Neural cell (in vitro differentiated cells): ENCODE results near the gene KLF18.

ENCODE experiments used
- CTCF ChIP-seq: fragments of 450-650 bp; IDR thresholded peaks from 2 replicates; pipeline ENCODE4 v1.5.1; 2014; ENCODE audit warnings: antibody characterized with exemption, mild to moderate bottlenecking, moderate library complexity; ENCODE audit not compliant: poor library complexity, severe bottlenecking
- EP300 ChIP-seq: fragments of 450-650 bp; conservative IDR thresholded peaks from 2 replicates; pipeline ENCODE4 v1.6.1; 2014; ENCODE audit warnings: antibody characterized with exemption, mild to moderate bottlenecking, moderate library complexity; ENCODE audit not compliant: poor library complexity, severe bottlenecking
- EZH2 ChIP-seq: fragments of 200-600, 300-800 bp; shearing (Covaris generic), sonication (generic); IDR thresholded peaks from 2 replicates; pipeline ENCODE4 v1.6.1; 2014; ENCODE audit warnings: antibody characterized with exemption, low read length, borderline replicate concordance, mild to moderate bottlenecking; ENCODE audit not compliant: insufficient read depth, poor library complexity, severe bottlenecking
- MXI1 ChIP-seq: fragments of 450-650 bp; conservative IDR thresholded peaks from 2 replicates; pipeline ENCODE4 v1.6.1; 2014; ENCODE audit warnings: antibody characterized with exemption, mild to moderate bottlenecking; ENCODE audit not compliant: poor library complexity, severe bottlenecking
- POLR2AphosphoS5 ChIP-seq: IDR thresholded peaks from 2 replicates; pipeline ENCODE4 v1.6.1; 2012
- RAD21 ChIP-seq: fragments of 450-650 bp; conservative IDR thresholded peaks from 2 replicates; pipeline ENCODE4 v1.6.1; 2014; ENCODE audit warnings: antibody characterized with exemption, mild to moderate bottlenecking, moderate library complexity
- REST ChIP-seq: IDR thresholded peaks from 2 replicates; pipeline ENCODE4 v1.6.1; 2012; ENCODE audit warnings: borderline replicate concordance
- SMC3 ChIP-seq: fragments of 450-650 bp; conservative IDR thresholded peaks from 2 replicates; pipeline ENCODE4 v1.6.1; 2014; ENCODE audit warnings: antibody characterized with exemption, mild to moderate bottlenecking, moderate library complexity; ENCODE audit not compliant: poor library complexity
- TAF1 ChIP-seq: IDR thresholded peaks from 2 replicates; pipeline ENCODE4 v1.6.1; 2012; ENCODE audit warnings: low read depth

GRCh38 chr1:44100183-44100868 is 41.1 kb downstream of the KLF18 start:
- TF ChIP-seq POLR2AphosphoS5, result no peak
- no peak for TF ChIP-seq CTCF
- TF ChIP-seq EZH2, result no peak
- no peak for TF ChIP-seq SMC3
- TF ChIP-seq EP300, result no peak
- no peak for TF ChIP-seq REST
- no peak for TF ChIP-seq TAF1
- TF ChIP-seq RAD21, result no peak
- no peak for TF ChIP-seq MXI1
